GM13976 (cell line): ENCODE measurements around the gene TMED9.
"Not testable (repeated sequence)": the region's sequence is repeated elsewhere in the genome, so short reads cannot be mapped to it uniquely, and the experiment has no call there.

ENCODE experiments used
- DNase-seq: peaks from one replicate; pipeline ENCODE4 v3.0.0; 2012; ENCODE audit warnings: low spot score
- in situ Hi-C: fragments of 300-500 bp; cut with MboI; formaldehyde crosslinking; loops from one replicate; pipeline ENCODE4 v1.12.0; 2022; ENCODE audit warnings: low sequenced_read_pairs, mixed read lengths, inconsistent platforms; ENCODE audit not compliant: unreplicated experiment
- TF ChIP-seq, protein P1 (sequence below): IDR thresholded peaks from 2 replicates; pipeline ENCODE4 v1.5.1; 2012; ENCODE audit warnings: borderline replicate concordance, mild to moderate bottlenecking; ENCODE audit not compliant: insufficient read depth; ENCODE audit errors: extremely low read depth, missing control alignments, control extremely low read depth

Gene TMED9

DNA sequence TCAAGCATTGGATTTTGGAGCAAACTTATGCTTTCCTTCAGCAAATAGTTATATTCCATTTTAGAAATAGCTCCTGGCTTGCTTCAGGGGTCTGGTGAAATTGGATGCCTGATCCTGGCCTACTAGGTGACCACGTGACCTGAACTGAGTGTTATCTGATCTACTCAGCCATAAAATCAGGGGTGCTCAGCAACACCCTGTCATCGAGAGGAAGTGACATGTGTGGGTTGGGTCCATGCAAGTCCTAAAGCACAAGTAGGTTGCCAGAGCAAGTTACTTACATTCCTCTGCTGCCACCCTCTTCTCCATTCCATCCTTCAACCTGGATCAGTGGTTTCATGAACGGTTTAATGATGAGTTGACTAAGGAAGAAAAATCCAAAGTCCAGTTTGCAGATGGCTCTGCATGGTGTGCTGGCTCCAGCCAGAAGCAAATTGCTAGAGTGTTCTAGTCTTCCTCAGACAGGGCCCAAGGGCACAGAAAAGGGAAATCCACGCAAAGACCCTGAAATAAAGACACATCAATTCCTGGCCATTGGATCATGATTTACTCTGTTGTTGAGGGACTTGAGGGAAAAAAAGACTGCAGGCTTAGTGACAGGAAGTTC lies 34.9 kb upstream of the TMED9 start:
- DNase-seq = no peak
- in situ Hi-C loops = no loop called here

DNA sequence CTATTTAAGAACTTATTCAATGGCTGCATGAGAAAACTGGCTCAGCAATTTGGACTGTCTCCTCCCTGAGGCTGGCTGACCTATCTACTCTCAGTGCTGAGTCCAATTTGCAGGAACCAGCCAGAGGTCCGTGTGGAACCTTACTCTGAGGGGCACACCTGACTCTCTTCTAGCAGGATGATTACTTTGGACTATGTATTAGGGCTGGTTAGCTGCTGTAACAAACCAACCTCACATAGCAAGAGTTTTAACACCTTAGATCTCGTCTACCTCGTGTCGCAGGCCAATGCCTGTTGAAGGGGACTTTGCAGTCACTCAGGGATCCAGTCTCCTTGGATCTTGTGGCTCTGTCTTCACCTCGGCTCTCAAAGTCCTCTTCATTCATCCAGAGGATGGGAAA lies 34.2 kb upstream of the TMED9 start:
- TF ChIP-seq, protein P1, sequence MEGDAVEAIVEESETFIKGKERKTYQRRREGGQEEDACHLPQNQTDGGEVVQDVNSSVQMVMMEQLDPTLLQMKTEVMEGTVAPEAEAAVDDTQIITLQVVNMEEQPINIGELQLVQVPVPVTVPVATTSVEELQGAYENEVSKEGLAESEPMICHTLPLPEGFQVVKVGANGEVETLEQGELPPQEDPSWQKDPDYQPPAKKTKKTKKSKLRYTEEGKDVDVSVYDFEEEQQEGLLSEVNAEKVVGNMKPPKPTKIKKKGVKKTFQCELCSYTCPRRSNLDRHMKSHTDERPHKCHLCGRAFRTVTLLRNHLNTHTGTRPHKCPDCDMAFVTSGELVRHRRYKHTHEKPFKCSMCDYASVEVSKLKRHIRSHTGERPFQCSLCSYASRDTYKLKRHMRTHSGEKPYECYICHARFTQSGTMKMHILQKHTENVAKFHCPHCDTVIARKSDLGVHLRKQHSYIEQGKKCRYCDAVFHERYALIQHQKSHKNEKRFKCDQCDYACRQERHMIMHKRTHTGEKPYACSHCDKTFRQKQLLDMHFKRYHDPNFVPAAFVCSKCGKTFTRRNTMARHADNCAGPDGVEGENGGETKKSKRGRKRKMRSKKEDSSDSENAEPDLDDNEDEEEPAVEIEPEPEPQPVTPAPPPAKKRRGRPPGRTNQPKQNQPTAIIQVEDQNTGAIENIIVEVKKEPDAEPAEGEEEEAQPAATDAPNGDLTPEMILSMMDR = no peak
- in situ Hi-C loops = no loop called here
- DNase-seq = no peak

More for the DNA sequence above, 34.9 kb upstream of the TMED9 start:
- TF ChIP-seq, protein P1 = no peak

DNA sequence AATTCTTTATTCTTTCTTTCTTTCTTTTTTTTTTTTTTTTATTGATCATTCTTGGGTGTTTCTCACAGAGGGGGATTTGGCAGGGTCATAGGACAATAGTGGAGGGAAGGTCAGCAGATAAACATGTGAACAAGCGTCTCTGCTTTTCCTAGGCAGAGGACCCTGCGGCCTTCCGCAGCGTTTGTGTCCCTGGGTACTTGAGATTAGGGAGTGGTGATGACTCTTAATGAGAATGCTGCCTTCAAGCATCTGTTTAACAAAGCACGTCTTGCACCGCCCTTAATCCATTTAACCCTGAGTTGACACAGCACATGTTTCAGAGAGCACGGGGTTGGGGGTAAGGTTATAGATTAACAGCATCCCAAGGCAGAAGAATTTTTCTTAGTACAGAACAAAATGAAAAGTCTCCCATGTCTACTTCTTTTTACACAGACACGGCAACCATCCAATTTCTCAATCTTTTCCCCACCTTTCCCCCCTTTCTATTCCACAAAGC lies 32.5 kb upstream of the TMED9 start:
- DNase-seq, in situ Hi-C loops: not testable (repeated sequence)

DNA sequence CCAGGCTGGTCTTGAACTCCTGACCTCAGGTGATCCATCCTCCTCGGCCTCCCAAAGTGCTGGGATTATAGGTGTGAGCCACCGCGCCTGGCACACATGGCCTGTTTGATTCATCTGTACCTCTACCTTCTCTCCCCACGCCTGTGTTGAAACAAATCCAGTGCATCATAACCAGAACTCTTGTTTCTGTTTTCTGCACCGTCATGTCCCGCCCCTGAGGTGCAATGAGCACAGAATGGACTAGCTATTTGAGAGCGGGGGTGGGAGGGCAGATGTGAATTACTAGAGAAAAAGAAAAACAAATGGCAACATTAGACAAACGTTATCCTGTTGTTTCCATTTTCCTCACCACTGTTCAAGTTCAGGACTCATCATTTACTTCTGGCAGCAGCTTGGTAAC lies 27.0 kb upstream of the TMED9 start:
- TF ChIP-seq, protein P1 = no peak
- DNase-seq = no peak
- in situ Hi-C loops = no loop called here

DNA sequence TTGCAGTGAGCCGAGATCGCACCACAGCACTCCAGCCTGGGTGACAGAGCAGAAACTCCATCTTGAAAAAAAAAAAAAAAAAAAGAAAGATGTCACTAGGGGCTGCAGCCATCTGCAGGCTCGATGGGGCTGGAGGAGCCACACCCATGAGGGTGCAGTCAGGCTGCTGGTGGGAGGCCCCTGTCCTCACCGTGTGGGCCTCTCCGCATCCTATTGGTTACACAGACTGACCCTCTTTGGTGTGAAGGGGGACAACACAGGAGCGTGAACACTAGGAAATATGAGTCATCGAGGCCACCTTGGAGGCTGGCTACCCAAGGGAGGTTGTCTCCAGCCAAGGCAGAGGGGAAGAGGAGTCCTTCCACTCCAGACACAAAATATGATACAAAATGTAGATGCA lies 23.7 kb upstream of the TMED9 start:
- in situ Hi-C loops = no loop called here
- TF ChIP-seq, protein P1 = no peak
- DNase-seq = no peak

DNA sequence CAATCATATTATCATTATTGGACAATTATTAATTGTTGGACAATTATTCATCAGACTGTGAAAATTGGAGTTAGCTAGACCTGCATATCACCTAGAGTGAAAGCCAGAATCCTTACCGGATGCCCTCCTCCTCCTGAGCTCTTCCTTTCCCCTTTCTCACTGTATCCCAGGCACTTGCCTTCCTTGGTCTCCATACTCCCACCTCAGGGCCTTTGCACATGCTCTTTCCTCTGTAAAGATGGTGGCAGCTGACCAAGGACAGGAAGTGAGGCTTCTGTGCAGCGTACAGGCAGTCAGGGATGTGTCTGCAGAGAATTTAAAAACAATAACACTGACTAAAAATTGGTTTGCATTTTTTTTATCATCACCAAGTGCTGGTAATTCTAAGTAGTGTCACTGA lies 22.1 kb upstream of the TMED9 start:
- in situ Hi-C loops = no loop called here
- no peak for DNase-seq
- TF ChIP-seq, protein P1 = no peak

DNA sequence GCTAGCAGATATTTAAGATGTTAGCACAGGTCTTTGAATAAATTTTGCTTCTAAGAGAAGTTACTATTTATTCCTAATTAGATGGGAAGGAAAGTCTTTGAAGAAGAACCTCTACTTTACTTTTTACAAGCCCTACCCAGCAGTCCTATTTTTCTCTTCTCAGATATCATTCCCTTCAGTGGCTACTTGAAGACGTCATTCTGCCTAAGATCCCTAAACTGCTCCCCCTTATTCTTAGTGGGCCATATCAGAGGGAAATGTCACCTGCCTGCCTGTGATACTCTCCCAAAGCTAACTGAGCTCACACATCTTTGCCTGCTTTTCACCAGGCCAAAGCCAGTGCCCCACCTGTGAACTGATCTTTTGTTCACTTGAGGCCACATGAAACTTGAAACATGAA lies 16.5 kb upstream of the TMED9 start:
- TF ChIP-seq, protein P1 = no peak
- DNase-seq = no peak
- in situ Hi-C loops = no loop called here
